Type B pancreatic cell (in vitro differentiated cells): ENCODE measurements around the gene BCLAF1. TPM values are rescaled to one million over a fixed set of nuclear protein-coding genes. Genes with fewer than 3 reads are reported as not detected.
"Not testable (repeated sequence)": the region's sequence is repeated elsewhere in the genome, so short reads cannot be mapped to it uniquely, and the experiment has no call there.

Source experiments
- DNase-seq: peaks from one replicate; pipeline ENCODE4 v3.0.0; 2021; ENCODE audit warnings: mixed read lengths; ENCODE audit not compliant: unreplicated experiment; ENCODE audit errors: extremely low spot score
- H3K27ac Mint-ChIP-seq: 2 replicates; pipeline ENCODE4 v1.8.0; 2021; ENCODE audit warnings: mild to moderate bottlenecking, mixed read lengths
- H3K27me3 Mint-ChIP-seq: 2 replicates; pipeline ENCODE4 v1.8.0; 2021; ENCODE audit warnings: mixed read lengths
- H3K36me3 Mint-ChIP-seq: 2 replicates; pipeline ENCODE4 v1.8.0; 2021; ENCODE audit warnings: mixed read lengths
- H3K4me1 Mint-ChIP-seq: one replicate; pipeline ENCODE4 v1.8.0; 2021; ENCODE audit warnings: mixed read lengths; ENCODE audit not compliant: unreplicated experiment
- H3K4me3 Mint-ChIP-seq: 2 replicates; pipeline ENCODE4 v1.8.0; 2021; ENCODE audit warnings: mild to moderate bottlenecking, mixed read lengths
- H3K9me3 Mint-ChIP-seq: 2 replicates; pipeline ENCODE4 v1.8.0; 2021; ENCODE audit warnings: mixed read lengths
- total RNA-seq: library from RNA; stranded (reverse); gene quantifications from 2 replicates; pipeline ENCODE4 v1.2.1, GENCODE V29; 2021; ENCODE audit warnings: low replicate concordance
- TF ChIP-seq, protein P1 (sequence below): fragments of 200-600 bp; sonication (generic); conservative IDR thresholded peaks from 2 replicates; pipeline ENCODE4 v1.5.0; 2021; ENCODE audit warnings: antibody characterized with exemption, mild to moderate bottlenecking

BCLAF1 gene
- total RNA-seq, 1 donor from 2014 or later = 190 TPM

DNA sequence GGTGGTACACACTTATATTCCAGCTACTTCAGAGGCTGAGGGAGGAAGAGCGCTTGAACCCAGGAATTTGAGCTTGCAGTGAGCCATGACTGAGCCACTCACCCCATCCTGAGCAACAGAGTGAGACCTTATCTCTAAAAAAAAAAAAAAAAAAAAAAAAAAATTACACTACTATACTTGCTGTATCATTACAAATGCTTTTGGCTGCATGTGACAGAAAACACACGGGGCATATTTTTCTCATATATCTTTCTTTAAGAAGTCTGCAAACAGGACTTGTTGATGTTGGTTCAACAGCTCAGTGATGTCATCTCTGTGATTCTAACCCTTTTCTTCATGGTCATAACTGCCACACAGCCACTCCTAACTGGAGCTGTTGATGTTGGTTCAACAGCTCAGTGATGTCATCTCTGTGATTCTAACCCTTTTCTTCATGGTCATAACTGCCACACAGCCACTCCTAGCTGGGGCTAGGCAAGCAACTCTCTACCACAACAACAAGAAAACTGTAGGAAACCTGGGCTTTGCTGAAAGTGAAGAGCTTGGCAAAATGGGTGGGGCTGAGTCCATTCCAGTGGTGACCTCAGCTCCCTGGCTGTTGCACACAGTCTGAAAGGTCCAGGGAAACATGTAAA is 59.3 kb downstream of the BCLAF1 start:
- H3K36me3 Mint-ChIP-seq = peaks cover 4% of the 10 kb centered on the region
- DNase-seq = no peak
- H3K27me3 Mint-ChIP-seq = no peaks in the 10 kb centered on the region
- TF ChIP-seq, protein P1, sequence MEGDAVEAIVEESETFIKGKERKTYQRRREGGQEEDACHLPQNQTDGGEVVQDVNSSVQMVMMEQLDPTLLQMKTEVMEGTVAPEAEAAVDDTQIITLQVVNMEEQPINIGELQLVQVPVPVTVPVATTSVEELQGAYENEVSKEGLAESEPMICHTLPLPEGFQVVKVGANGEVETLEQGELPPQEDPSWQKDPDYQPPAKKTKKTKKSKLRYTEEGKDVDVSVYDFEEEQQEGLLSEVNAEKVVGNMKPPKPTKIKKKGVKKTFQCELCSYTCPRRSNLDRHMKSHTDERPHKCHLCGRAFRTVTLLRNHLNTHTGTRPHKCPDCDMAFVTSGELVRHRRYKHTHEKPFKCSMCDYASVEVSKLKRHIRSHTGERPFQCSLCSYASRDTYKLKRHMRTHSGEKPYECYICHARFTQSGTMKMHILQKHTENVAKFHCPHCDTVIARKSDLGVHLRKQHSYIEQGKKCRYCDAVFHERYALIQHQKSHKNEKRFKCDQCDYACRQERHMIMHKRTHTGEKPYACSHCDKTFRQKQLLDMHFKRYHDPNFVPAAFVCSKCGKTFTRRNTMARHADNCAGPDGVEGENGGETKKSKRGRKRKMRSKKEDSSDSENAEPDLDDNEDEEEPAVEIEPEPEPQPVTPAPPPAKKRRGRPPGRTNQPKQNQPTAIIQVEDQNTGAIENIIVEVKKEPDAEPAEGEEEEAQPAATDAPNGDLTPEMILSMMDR = no peak
- peak overlapping the region; percentile 66 for H3K27ac Mint-ChIP-seq
- H3K4me1 Mint-ChIP-seq = peaks cover 11% of the 10 kb centered on the region
- no peaks in the 10 kb centered on the region for H3K9me3 Mint-ChIP-seq
- no peak overlapping the region for H3K4me3 Mint-ChIP-seq

DNA sequence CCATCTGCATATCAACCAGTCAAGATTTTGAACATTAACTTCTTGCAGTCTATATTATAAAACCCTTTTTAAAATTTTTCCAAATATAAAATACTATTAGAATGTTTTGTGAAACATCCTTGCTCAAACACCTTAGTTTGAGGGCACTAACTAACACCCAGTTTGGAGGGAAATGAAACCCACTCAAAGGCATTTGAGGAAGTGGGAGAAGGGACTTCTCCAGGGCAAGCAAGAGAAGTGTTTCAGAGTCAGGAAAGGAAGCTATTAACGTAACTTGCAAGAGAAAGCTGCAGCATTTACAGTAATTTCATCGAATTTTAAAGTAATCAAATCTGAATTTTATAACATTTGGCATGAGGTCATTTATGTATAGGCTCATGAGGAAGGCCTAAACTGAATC is 60.8 kb downstream of the BCLAF1 start:
- Mint-ChIP-seq H3K9me3 (no peaks in the 10 kb centered on the region), H3K4me1 (peaks cover 6% of the 10 kb centered on the region), H3K27me3 (no peaks in the 10 kb centered on the region), H3K4me3 (no peak overlapping the region), H3K36me3 (no peaks in the 10 kb centered on the region), H3K27ac (no peak overlapping the region)
- no peak for DNase-seq
- TF ChIP-seq, protein P1 = no peak

DNA sequence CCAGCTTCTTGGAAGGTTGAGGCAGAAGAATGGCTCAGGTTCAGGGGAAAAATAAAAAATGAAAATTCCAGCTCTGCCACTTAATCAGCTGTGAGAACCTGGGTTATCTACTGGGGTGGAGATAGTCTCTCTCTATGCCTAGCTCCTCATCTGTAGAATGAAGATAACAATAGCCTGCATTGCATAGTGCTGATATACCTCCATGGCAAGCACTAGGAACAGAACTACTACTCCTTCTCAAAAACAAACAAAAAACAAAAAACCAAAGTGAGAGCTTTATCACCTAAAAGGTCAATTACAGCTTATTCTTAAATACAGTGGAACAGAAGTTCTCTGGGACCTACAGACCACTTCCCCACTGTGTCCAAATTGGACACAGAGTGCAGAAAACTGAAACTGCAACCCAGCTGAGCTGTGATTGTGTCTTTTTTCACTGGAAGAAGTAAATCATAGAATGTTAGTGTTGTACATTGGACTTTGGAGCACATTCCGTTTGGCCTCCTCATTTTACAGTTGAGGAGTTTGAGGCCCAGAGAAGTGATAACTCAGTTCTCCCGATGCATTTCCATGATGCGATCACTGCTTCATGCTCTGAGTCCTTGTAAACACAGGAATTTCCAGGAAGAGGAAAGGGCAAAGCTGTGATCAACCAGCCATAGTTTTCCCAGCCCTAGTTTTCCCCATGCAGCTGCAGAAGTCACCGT is 62.8 kb downstream of the BCLAF1 start:
- peaks cover 6% of the 10 kb centered on the region for H3K4me1 Mint-ChIP-seq
- H3K27ac Mint-ChIP-seq = peak overlapping the region; percentile 37
- no peak for DNase-seq
- peaks cover 6% of the 10 kb centered on the region for H3K9me3 Mint-ChIP-seq
- H3K4me3 Mint-ChIP-seq = no peak overlapping the region
- H3K27me3 Mint-ChIP-seq = no peaks in the 10 kb centered on the region
- TF ChIP-seq, protein P1 = no peak
- H3K36me3 Mint-ChIP-seq = no peaks in the 10 kb centered on the region

DNA sequence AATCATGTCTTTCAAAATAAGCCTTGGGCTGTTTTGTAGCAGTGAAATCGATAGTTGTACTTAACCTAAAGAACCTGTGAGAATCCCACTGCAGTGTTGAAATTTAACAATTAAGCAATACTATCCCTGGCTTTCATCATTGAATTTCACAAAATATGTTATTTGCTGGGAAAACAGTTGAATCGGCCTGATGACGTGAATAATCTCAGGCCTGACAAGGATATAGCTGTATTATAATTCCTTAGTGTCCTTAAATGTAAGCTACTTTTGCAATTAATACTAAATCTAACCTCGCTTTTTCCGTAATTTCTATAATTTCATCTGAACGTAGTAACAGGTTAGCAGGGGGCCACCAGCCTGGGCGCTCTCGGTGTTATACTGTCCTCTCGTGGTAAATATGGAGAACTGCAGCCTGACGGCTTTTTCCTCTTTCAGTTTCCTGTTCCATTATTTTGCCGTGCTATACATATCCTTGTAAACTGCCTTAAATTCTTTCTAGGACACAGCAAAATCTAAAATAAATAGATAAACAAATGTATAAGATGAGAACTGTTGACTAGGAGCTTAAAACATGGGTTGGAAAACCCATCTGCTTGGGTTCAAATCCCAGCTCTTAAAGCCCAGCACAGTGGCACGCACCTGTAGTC is 63.5 kb downstream of the BCLAF1 start:
- TF ChIP-seq, protein P1 = peak; percentile 100
- DNase-seq = no peak
- H3K4me3 Mint-ChIP-seq = no peak overlapping the region
- H3K27me3 Mint-ChIP-seq = no peaks in the 10 kb centered on the region
- no peak overlapping the region for H3K27ac Mint-ChIP-seq
- H3K9me3 Mint-ChIP-seq = peaks cover 8% of the 10 kb centered on the region
- no peaks in the 10 kb centered on the region for H3K36me3 Mint-ChIP-seq
- peaks cover 6% of the 10 kb centered on the region for H3K4me1 Mint-ChIP-seq

DNA sequence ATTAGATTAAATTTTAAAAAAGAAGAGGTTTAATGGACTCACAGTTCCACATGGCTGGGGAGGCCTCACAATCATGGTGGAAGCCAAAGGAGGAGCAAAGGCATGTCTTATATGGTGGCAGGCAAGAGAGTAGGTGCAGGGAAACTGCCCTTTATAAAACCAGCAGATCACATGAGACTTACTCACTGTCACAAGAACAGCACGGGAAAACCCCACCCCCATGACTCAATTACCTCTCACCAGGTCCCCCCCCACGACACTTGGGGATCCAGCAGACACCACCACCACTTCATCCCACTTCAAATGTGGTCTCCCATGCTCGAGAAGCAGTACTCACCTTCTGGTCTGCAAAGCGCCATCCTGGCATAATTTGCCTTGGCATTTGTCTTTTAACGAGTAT is 64.2 kb downstream of the BCLAF1 start:
- TF ChIP-seq, protein P1 = no peak
- no peak overlapping the region for H3K4me3 Mint-ChIP-seq
- H3K9me3 Mint-ChIP-seq = peaks cover 12% of the 10 kb centered on the region
- H3K4me1 Mint-ChIP-seq = peaks cover 6% of the 10 kb centered on the region
- no peak for DNase-seq
- H3K36me3 Mint-ChIP-seq = no peaks in the 10 kb centered on the region
- no peak overlapping the region for H3K27ac Mint-ChIP-seq
- H3K27me3 Mint-ChIP-seq = no peaks in the 10 kb centered on the region

DNA sequence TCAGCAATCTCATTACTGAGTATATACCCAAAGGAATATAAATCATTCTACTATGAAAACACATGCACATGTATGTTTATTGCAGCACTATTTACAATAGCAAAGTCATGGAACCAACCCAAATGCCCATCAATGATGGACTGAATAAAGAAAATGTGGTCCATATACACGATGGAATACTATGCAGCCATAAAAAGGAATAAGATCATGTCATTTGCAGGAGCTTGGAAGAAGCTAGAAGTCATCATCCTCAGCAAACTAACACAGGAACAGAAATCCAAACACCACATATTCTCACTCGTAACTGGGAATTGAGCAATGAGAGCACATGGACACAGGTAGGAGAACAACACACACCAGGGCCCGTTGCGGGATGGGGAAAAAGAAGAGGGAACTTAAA is 64.7 kb downstream of the BCLAF1 start:
- not testable (repeated sequence) for H3K27me3 Mint-ChIP-seq, DNase-seq, H3K4me3 Mint-ChIP-seq, H3K36me3 Mint-ChIP-seq, H3K27ac Mint-ChIP-seq, H3K4me1 Mint-ChIP-seq
- peaks cover 15% of the 10 kb centered on the region for H3K9me3 Mint-ChIP-seq
